H9 (cell line): Measurements from ENCODE around the gene TAOK2. TPM values are rescaled to one million over a fixed set of nuclear protein-coding genes. Genes with fewer than 3 reads are reported as not detected.

Source experiments
- DNase-seq: peaks from one replicate; pipeline ENCODE4 v3.0.0-alpha.2; 2017
- H2AFZ ChIP-seq: one replicate; pipeline ENCODE4 v1.6.1; 2013; ENCODE audit warnings: mild to moderate bottlenecking, low read length, control low read depth, moderate library complexity
- H2AK5ac ChIP-seq: 2 replicates; pipeline ENCODE4 v1.6.1; 2013; ENCODE audit warnings: low read length, control low read depth, mixed read lengths; ENCODE audit not compliant: insufficient read length
- H2BK120ac ChIP-seq: one replicate; pipeline ENCODE4 v1.6.1; 2013; ENCODE audit warnings: low read depth, mild to moderate bottlenecking, low read length, control low read depth, inconsistent platforms; ENCODE audit not compliant: poor library complexity, severe bottlenecking
- H2BK12ac ChIP-seq: 2 replicates; pipeline ENCODE4 v1.6.1; 2013; ENCODE audit warnings: low read length, control low read depth, mixed read lengths, low read depth; ENCODE audit not compliant: insufficient read length
- H2BK15ac ChIP-seq: 2 replicates; pipeline ENCODE4 v1.6.1; 2013; ENCODE audit warnings: low read depth, low read length, control low read depth
- H2BK20ac ChIP-seq: one replicate; pipeline ENCODE4 v1.6.1; 2013; ENCODE audit warnings: low read depth, mild to moderate bottlenecking, low read length, control low read depth, inconsistent platforms; ENCODE audit not compliant: poor library complexity, severe bottlenecking
- H2BK5ac ChIP-seq: 2 replicates; pipeline ENCODE4 v1.6.1; 2013; ENCODE audit warnings: low read length, control low read depth, mixed read lengths; ENCODE audit not compliant: insufficient read length
- H3K14ac ChIP-seq: 2 replicates; pipeline ENCODE4 v1.6.1; 2013; ENCODE audit warnings: low read length, control low read depth; ENCODE audit not compliant: insufficient read depth
- H3K18ac ChIP-seq: 2 replicates; pipeline ENCODE4 v1.6.1; 2013; ENCODE audit warnings: low read depth, mild to moderate bottlenecking, mixed read lengths, low read length, control low read depth; ENCODE audit not compliant: insufficient read length
- H3K23ac ChIP-seq: 2 replicates; pipeline ENCODE4 v1.6.1; 2013; ENCODE audit warnings: low read length, control low read depth, mixed read lengths, low read depth; ENCODE audit not compliant: insufficient read length
- H3K23me2 ChIP-seq: 2 replicates; pipeline ENCODE4 v1.6.1; 2013; ENCODE audit warnings: low read depth, mild to moderate bottlenecking, mixed read lengths, low read length, control low read depth; ENCODE audit not compliant: insufficient read length, poor library complexity, severe bottlenecking
- H3K27ac ChIP-seq: 2 replicates; pipeline ENCODE4 v1.5.1; 2013; ENCODE audit warnings: low read length, control low read depth, mixed read lengths, low read depth; ENCODE audit not compliant: insufficient read length
- H3K27me3 ChIP-seq: 2 replicates; pipeline ENCODE4 v1.6.1; 2013; ENCODE audit warnings: low read length, control low read depth, inconsistent platforms; ENCODE audit not compliant: insufficient read depth
- H3K4ac ChIP-seq: 2 replicates; pipeline ENCODE4 v1.6.1; 2013; ENCODE audit warnings: low read depth, mild to moderate bottlenecking, control low read depth, inconsistent platforms, low read length, moderate library complexity
- H3K4me1 ChIP-seq: 2 replicates; pipeline ENCODE4 v1.6.1; 2013; ENCODE audit warnings: low read length, control low read depth, inconsistent platforms; ENCODE audit not compliant: insufficient read depth
- H3K4me2 ChIP-seq: 2 replicates; pipeline ENCODE4 v1.6.1; 2013; ENCODE audit warnings: low read length, control low read depth, mixed read lengths; ENCODE audit not compliant: insufficient read length, insufficient read depth
- H3K56ac ChIP-seq: 2 replicates; pipeline ENCODE4 v1.6.1; 2013; ENCODE audit warnings: low read depth, mild to moderate bottlenecking, mixed read lengths, low read length, control low read depth; ENCODE audit not compliant: insufficient read length
- H3K79me1 ChIP-seq: 2 replicates; pipeline ENCODE4 v1.6.1; 2013; ENCODE audit warnings: low read depth, mild to moderate bottlenecking, moderate library complexity, low read length, control low read depth, inconsistent platforms; ENCODE audit not compliant: insufficient read depth, poor library complexity, severe bottlenecking
- H3K79me2 ChIP-seq: 2 replicates; pipeline ENCODE4 v1.6.1; 2013; ENCODE audit warnings: low read length, control low read depth, inconsistent platforms; ENCODE audit not compliant: insufficient read depth
- H3K9ac ChIP-seq: 2 replicates; pipeline ENCODE4 v1.6.1; 2013; ENCODE audit warnings: low read length, control low read depth, mixed read lengths; ENCODE audit not compliant: insufficient read length; ENCODE audit errors: extremely low read depth
- H3K9me3 ChIP-seq: one replicate; pipeline ENCODE4 v1.6.1; 2013; ENCODE audit warnings: low read depth, low read length, inconsistent platforms; ENCODE audit not compliant: control insufficient read depth
- H3T11ph ChIP-seq: one replicate; pipeline ENCODE4 v1.6.1; 2013; ENCODE audit warnings: mild to moderate bottlenecking, low read length, control low read depth, inconsistent platforms
- H4K20me1 ChIP-seq: one replicate; pipeline ENCODE4 v1.6.1; 2013; ENCODE audit not compliant: control insufficient read depth, insufficient read length, insufficient read depth
- H4K5ac ChIP-seq: 2 replicates; pipeline ENCODE4 v1.6.1; 2013; ENCODE audit warnings: low read depth, mild to moderate bottlenecking, mixed read lengths, low read length, control low read depth; ENCODE audit not compliant: insufficient read length
- H4K8ac ChIP-seq: replicated peaks from 2 replicates; pipeline ENCODE4 v1.6.1; 2013; ENCODE audit warnings: low read length, control low read depth, mixed read lengths, low read depth; ENCODE audit not compliant: insufficient read length
- H4K91ac ChIP-seq: 2 replicates; pipeline ENCODE4 v1.6.1; 2013; ENCODE audit warnings: low read depth, mild to moderate bottlenecking, moderate library complexity, mixed read lengths, low read length, control low read depth; ENCODE audit not compliant: insufficient read length
- H3K27ac Mint-ChIP-seq, 3 experiments: 2 replicates in 2 of 3; 3 replicates in 1 of 3; pipeline ENCODE4 v1.8.0; 2020 to 2021; ENCODE audit warnings: mixed read lengths in 3 of 3, mild to moderate bottlenecking in 1 of 3, moderate library complexity in 1 of 3
- H3K27me3 Mint-ChIP-seq: 2 replicates; pipeline ENCODE4 v1.8.0; 2021; ENCODE audit warnings: low read depth, mild to moderate bottlenecking, moderate library complexity, mixed read lengths
- H3K36me3 Mint-ChIP-seq, 3 experiments: 2 replicates in 2 of 3; 3 replicates in 1 of 3; pipeline ENCODE4 v1.8.0; 2020 to 2021; ENCODE audit warnings: low read depth in 3 of 3, mixed read lengths in 3 of 3; ENCODE audit not compliant: insufficient read depth in 1 of 3
- H3K4me1 Mint-ChIP-seq, 2 experiments: 2 replicates each; pipeline ENCODE4 v1.8.0; 2020; ENCODE audit warnings: mixed read lengths in 2 of 2
- H3K4me3 Mint-ChIP-seq, 2 experiments: 2 replicates in 1 of 2; 3 replicates in 1 of 2; pipeline ENCODE4 v1.8.0; 2020 to 2021; ENCODE audit warnings: mild to moderate bottlenecking in 2 of 2, mixed read lengths in 2 of 2, moderate library complexity in 1 of 2
- H3K9me3 Mint-ChIP-seq, 2 experiments: 2 replicates in 1 of 2; 3 replicates in 1 of 2; pipeline ENCODE4 v1.8.0; 2020; ENCODE audit warnings: mild to moderate bottlenecking in 2 of 2, mixed read lengths in 2 of 2, moderate library complexity in 1 of 2
- WGBS: extraction: QIAGEN DNeasy Blood & Tissue Kit; methylation state at CpG from one replicate; pipeline ENCODE4 v1.1.7; 2013; ENCODE audit warnings: missing lambda C conversion rate, low lambda C conversion rate, mixed read lengths; ENCODE audit not compliant: insufficient read length; ENCODE audit errors: extremely low coverage; 5-methylcytosine and 5-hydroxymethylcytosine counted together
- total RNA-seq: library from RNA; stranded (reverse); gene quantifications from 2 replicates; pipeline ENCODE4 v1.2.1, GENCODE V29; 2021
- TF ChIP-seq, protein P1 (sequence below): fragments of 200-600 bp; sonication (generic); conservative IDR thresholded peaks from 3 replicates; pipeline ENCODE4 v1.8.0; 2021; ENCODE audit warnings: antibody characterized with exemption, mild to moderate bottlenecking

TAOK2 gene
- total RNA-seq, 1 experiment from 2014 or later: 43.9 TPM

DNA sequence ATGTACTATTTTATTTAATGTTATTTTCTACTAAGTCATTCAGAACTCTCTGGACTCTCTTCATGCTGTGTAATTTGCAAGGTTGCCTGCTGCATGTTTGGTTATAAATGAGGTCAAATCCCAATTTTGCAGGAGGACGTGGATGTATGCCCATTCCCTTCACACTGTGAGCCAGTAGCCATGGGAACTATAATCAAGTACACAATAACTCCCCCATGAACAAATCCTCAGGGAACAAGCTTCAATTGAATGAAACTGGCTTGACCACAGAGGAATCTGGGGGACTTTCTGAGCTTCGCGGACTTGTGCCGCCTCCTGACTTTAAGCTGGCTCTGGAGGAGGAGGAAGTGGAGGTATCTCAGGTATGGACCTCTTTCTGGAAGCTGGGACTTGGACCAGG, 33.0 kb upstream of the TAOK2 start:
- Histone ChIP-seq H3K9me3 (no peaks in the 10 kb centered on the region), H3K4me2 (no peak overlapping the region), H2AFZ (no peak overlapping the region), H3K27me3 (no peaks in the 10 kb centered on the region), H3K4me1 (no peaks in the 10 kb centered on the region), H3K14ac (no peak overlapping the region), H3K23me2 (no peaks in the 10 kb centered on the region), H4K91ac (no peak overlapping the region), H4K5ac (no peak overlapping the region), H3T11ph (no peak overlapping the region), H2BK15ac (no peak overlapping the region), H2BK20ac (no peak overlapping the region), H3K9ac (no peak overlapping the region), H3K27ac (no peak overlapping the region), H3K79me2 (no peaks in the 10 kb centered on the region), H2BK5ac (no peak overlapping the region), H3K56ac (no peak overlapping the region), H2AK5ac (no peak overlapping the region), H3K23ac (no peak overlapping the region), H4K20me1 (no peaks in the 10 kb centered on the region), H2BK12ac (no peak overlapping the region), H2BK120ac (no peak overlapping the region), H3K79me1 (no peaks in the 10 kb centered on the region), H3K4ac (no peak overlapping the region), H3K18ac (no peak overlapping the region), H4K8ac (no peak overlapping the region)
- peaks cover 8 to 10% of the 10 kb centered on the region in 2 experiments for H3K4me1 Mint-ChIP-seq
- TF ChIP-seq, protein P1, sequence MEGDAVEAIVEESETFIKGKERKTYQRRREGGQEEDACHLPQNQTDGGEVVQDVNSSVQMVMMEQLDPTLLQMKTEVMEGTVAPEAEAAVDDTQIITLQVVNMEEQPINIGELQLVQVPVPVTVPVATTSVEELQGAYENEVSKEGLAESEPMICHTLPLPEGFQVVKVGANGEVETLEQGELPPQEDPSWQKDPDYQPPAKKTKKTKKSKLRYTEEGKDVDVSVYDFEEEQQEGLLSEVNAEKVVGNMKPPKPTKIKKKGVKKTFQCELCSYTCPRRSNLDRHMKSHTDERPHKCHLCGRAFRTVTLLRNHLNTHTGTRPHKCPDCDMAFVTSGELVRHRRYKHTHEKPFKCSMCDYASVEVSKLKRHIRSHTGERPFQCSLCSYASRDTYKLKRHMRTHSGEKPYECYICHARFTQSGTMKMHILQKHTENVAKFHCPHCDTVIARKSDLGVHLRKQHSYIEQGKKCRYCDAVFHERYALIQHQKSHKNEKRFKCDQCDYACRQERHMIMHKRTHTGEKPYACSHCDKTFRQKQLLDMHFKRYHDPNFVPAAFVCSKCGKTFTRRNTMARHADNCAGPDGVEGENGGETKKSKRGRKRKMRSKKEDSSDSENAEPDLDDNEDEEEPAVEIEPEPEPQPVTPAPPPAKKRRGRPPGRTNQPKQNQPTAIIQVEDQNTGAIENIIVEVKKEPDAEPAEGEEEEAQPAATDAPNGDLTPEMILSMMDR: no peak
- no peak for DNase-seq
- WGBS: no CpG with 5 or more reads among the region's 4 CpGs
- H3K27me3 Mint-ChIP-seq: peaks cover 10% of the 10 kb centered on the region
- H3K36me3 Mint-ChIP-seq: no peaks in the 10 kb centered on the region; a peak in 1 of 7 replicates
- H3K4me3 Mint-ChIP-seq: no peak overlapping the region
- H3K27ac Mint-ChIP-seq: no peak overlapping the region
- peaks cover 0 to 4% of the 10 kb centered on the region in 2 experiments; a peak in 3 of 5 replicates for H3K9me3 Mint-ChIP-seq
